HG03432 (cell line): ENCODE results near the gene MCF2L.
"Not testable (repeated sequence)": the region's sequence is repeated elsewhere in the genome, so short reads cannot be mapped to it uniquely, and the experiment has no call there.

Experiments
- ATAC-seq: cut with Tn5 transposase; IDR thresholded peaks from one replicate; pipeline ENCODE4 v1.9.1; 2021; ENCODE audit warnings: mild to moderate bottlenecking, moderate library complexity; ENCODE audit not compliant: unreplicated experiment

MCF2L gene, protein sequence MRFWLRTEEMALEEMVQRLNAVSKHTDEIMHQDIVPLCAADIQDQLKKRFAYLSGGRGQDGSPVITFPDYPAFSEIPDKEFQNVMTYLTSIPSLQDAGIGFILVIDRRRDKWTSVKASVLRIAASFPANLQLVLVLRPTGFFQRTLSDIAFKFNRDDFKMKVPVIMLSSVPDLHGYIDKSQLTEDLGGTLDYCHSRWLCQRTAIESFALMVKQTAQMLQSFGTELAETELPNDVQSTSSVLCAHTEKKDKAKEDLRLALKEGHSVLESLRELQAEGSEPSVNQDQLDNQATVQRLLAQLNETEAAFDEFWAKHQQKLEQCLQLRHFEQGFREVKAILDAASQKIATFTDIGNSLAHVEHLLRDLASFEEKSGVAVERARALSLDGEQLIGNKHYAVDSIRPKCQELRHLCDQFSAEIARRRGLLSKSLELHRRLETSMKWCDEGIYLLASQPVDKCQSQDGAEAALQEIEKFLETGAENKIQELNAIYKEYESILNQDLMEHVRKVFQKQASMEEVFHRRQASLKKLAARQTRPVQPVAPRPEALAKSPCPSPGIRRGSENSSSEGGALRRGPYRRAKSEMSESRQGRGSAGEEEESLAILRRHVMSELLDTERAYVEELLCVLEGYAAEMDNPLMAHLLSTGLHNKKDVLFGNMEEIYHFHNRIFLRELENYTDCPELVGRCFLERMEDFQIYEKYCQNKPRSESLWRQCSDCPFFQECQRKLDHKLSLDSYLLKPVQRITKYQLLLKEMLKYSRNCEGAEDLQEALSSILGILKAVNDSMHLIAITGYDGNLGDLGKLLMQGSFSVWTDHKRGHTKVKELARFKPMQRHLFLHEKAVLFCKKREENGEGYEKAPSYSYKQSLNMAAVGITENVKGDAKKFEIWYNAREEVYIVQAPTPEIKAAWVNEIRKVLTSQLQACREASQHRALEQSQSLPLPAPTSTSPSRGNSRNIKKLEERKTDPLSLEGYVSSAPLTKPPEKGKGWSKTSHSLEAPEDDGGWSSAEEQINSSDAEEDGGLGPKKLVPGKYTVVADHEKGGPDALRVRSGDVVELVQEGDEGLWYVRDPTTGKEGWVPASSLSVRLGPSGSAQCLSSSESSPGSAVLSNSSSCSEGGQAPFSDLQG

DNA sequence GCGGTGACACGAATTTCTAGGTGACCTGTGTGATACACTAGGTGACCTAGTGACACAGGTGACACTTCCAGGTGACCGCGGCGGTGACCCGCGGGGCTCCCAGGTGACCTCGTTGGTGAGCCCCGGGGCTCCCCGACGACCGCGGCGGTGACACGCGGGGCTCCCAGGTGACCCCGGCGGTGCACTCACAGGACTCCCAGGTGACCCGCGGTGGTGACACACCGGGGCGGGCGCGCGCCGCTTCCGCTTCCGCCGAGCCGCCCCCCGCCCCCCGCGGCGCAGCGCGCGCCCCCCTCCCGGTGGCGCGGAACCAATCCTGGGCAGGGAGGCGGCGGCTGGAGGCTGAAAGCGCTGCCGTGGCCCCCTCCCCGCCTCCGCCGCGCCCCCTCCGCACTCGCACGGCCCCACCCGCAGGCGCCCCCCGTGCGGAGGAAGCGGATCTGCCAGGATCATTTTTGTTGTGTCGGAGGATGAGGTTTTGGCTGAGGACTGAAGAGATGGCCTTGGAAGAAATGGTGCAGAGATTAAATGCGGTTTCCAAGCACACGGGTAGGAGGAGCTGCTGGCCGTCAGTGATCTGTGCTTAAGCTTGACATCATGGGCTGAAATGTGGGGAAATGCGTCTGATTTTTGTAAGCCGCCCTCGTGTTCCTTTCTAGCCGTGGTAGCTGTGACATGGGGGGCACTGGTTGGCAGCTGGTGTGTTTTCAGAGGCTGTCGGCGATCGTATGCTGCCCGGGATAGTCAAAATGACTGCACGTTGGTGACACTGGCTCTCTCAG, at the start of gene MCF2L:
Gene MCF2L (plus strand): TSS at position 305 of the 782 bp plus-strand sequence. CDS start 166 bp downstream, at position 471.
- no peak for ATAC-seq

DNA sequence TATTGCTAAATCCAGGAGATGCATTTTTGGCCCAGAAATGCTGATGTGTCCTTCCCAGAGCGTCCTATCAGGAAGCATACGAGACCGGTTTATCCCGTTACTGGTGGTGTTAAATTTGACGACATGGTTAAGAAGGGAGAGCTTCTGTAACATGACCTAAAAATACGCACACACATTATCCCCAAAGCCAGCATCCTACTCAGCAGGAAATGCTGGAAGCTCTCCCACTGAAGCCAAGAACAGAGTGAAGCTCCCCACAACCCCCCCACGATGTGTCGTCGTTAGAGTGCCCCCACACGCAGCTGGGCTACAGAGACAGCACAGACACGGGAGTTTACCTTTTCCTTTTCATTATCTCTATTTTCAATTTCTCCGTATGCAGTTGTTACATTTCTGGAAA, 45.1 kb upstream of the MCF2L start:
- ATAC-seq = no peak

GRCh38 chr13:112924365-112924764, 44.6 kb upstream of the MCF2L start:
- no peak for ATAC-seq

DNA sequence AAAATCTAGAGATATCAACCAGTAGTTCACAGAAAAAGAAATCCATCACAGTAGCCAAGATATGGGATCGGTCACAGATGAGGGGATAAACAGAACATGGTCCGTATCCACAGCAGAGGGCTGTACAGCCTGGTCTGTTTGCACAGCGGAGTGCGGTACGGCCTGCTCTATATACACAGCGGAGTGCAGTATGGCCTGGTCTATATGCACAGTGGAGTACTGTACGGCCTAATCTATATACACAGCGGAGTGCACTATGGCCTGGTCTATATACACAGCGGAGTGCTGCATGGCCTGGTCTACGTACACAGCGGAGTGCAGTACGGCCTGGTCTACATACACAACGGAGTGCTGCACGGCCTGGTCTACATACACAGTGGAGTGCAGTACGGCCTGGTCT, 43.0 kb upstream of the MCF2L start:
- no peak for ATAC-seq

- no peak for ATAC-seq
Observed at GRCh38 chr13:112926993-112927392, 42.0 kb upstream of the MCF2L start.

DNA sequence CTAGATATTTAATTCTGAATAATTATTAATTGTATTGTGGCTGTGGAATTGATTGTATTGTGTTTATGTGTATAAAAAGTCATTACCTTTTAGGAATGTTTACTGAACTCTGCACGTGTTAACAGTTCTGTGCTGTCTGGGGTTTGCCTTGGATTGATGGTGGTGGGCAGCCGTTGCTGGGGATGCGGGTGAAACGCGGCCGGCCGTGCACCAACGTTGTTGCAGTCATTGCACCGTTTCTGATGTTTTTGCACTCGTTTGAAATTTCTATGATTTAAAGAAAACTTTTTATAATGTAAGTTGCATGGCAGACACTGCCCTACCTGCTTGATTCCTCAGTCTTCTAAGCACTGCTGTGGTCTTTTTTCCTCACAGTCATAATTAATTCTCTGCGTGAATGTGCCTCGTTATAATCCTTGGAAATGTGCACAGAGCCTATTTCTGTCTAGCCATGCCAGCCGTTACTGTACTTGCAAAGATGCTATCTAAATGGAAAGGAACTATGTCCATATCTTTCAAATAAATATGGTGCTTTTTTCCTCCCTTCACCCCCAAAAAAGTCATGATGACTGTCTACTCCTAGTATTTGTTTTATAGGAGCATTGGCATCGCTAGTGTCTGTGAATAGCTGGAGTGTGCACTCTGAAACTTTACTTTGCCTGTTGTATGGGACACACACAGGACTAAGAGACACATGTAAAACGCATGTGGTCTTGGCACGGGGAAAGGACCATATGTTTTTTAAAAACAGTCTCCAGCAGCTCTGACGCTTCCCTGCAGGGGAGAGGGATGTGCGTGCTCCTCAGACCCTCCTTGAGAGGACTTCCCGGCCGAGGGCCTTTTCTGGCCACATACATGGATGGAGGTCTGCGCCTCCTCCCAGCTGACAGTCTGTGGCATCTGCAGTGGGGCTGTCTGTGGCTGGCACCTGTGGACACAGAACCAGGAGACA, 40.7 kb upstream of the MCF2L start:
- ATAC-seq = no peak

DNA sequence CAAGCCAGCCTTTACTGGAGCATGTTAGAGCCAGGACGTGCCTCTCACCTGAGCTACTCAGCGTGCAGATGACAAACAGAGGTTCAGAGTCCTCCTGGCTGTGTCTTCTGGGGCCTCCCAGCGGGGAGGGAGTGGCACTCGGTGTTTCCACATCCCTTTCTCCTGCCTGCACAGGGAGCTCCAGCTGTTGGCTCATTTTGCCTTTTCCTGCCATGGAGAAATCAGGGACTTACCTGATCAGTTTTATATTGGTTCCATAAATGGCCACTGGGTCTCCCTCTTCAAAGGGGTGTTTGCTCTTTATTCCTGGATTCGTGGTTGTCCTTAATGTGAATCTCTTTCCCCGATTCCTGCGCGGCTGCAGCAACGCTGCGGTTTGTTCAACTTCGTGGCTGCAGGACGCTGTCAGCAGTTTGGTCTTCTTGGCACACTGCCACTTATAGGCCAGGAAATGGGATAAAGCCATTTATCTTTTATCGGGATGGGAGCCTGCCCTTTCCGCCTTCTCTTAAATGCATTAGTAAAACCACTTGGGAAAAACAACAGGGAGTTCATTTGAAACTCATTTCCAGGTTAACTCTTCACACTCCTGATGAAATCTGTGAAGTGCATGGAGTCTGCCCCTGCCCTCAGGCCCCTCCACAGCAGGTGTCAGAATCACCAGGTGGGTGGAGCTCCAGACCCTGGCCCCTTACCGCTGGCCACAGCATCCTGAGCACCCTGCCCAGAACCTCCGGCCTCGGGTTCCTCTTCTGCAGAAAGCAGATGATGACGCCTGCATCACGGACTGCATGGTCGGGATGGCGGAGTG, 39.8 kb upstream of the MCF2L start:
- no peak for ATAC-seq

DNA sequence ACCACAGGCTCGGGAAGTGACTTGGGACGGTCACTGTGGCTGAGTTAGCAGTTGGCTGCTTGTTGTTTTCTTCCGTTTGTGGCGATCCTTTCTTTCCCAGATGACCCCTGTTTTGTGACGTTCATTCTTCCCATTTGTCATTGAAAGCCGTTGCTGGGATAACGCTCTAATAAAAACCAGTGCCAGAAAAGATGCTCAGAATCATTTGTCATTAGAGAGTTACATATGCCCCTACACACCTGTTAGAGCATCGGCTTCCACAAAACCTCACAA, 39.3 kb upstream of the MCF2L start:
- ATAC-seq = no peak

GRCh38 chr13:112930192-112930591, 38.8 kb upstream of the MCF2L start:
- no peak for ATAC-seq

DNA sequence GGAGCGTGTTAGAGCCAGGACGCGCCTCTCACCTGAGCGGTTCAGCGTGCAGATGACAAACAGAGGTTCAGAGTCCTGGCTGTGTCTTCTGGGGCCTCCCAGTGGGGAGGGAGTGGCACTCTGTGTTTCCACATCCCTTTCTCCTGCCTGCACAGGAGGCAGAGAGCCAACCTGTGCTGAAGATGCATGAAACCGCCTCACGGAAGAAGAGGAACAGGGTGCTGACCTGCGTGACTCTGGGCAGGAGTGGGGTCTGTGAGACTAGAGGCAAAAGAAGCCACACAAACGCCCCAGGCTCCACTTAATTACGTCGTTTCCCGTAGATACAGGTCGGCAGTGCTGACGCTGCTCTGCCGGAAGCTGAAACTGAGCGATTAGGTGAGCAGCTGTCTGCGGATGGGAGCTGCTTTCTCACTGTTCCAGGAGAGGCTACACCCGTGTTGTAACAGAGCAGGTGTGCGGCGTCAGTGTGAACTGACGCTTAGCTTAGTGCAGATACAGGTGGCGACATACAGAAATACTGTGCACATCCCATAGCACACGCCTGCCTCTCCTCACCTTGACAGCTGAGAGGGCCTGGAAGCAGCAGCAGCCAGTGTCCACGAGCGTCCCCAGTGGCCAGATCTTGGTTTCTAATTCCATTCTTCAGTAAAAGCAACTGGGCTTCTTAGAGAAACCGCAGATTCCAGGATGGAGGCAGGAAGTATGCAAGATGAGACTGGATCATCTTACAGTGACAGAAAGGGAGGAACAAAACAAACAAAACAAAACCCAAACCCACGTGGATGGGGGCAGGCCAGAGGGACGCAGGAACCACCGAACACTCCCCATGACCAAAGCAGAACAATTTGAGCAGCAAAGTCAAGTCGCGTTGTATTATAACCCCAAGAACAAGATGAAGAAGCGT, 37.7 kb upstream of the MCF2L start:
- no peak for ATAC-seq

GRCh38 chr13:112932971-112933370, 36.0 kb upstream of the MCF2L start:
- ATAC-seq = no peak

DNA sequence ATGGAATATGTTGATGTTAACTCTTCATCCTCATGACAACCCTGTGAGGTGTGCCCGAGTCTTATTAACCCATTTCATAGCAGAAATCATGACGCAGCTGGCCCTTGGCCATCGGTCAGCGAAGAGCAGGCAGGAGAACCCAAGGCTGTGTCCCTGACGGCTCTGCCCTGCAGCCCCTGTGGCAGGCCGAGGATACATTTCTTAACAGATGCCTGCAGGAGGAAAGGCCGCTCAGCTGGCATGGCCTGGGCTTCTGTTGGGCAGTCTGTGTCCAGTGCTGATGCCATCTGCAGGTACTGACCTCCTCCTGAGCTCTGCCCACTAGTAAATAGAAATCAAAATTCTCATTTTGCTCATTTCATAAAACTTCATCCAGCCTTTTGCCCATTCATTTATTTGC, 35.4 kb upstream of the MCF2L start:
- ATAC-seq = no peak

DNA sequence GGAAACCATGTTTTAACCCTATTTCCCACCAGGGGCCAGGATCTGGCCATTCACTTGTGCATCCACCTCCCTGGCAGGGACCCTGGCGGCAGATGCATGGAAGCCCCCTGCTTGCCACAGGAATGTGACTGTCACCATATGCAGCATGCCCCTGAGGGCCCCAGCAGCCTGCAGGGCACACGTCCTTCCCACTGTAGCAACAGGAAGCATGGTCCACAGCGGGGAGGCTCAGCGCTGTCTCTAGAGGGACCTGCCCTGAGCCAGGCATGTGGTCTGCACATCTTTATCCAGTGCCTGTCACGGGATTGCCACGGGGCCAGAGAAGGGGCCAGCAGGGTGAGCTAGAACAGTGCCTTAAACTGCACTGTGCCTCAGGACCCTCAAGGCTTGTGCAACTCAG, 34.9 kb upstream of the MCF2L start:
- no peak for ATAC-seq

DNA sequence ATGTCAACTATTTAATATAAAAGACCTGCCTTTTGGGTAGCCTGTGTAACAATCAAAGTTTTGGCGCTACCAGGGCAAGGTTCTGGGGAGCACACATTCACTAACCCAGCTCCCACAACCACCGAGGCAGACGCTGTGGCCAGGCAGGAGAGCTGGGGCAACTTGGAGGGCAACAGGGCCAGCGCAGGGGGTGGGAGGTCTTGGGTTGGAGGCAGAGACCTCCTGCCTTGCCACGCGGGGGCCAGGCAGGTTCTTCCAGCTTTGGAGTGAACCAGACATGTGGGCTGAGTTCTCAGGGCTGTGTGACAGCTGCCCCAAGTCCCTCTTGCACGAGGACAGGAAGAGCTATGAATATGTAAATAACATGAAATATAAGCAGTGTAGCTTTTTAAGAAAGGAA, 30.3 kb upstream of the MCF2L start:
- ATAC-seq = no peak

DNA sequence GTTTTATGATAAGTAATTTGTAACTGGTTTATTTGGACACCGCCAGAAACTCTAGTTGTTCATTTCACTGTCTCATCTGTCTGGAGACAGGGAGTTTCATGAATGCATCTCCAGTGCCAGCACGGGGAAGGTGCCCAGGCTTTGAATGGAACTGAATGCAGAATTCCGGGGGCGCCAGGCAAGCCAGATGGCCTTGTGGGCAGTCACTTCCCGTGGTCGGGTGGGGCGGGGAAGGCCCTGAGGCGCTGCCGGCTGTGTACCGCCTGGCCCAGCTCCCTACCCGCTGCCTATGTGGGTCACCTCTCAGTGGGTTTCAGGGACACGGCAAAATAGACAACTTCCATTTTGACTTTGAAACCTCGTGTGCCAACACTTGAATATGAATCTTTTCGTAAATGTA, 28.8 kb upstream of the MCF2L start:
- no peak for ATAC-seq

- ATAC-seq = no peak
Observed at GRCh38 chr13:112941349-112941748, 27.7 kb upstream of the MCF2L start.

GRCh38 chr13:112941765-112942164, 27.2 kb upstream of the MCF2L start:
- not testable (repeated sequence) for ATAC-seq

- ATAC-seq = peak; percentile 96
Observed at GRCh38 chr13:112942689-112943308, 26.2 kb upstream of the MCF2L start.
